ENCODE results near the gene ADAP1.

The ADAP1 gene

DNA sequence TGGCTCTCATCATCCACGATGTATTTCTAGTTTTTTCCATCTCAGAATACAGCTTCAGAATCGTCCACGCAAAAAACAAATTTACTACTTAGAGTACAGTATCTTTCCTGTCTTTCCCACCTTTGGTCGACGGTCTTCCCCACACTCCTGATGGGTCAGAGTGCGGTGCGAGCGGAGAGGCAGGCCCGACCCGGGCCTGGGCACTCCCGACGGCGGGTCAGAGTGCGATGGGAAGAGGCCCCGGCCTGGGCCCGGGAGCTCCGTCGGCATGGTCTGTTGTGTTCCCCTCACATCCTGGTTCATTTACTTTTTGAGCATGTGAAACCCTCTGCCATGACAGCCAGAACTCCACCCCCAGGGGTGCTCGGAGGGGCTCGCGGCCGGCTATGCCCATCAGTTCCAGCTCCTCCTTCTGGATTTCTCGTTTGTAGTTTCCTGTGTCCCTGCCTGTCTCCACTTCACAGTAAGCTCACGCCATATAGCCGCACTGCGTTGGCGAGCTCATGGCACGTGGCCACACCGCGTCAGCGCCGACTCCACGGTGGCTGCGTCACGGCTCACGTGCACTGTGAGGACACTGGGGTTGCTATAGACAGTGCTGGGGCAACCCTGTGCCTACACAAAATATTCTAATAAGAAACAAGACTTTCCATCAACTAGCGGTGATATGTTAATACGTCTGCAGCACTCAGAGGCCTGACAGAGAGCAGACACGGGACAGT lies 13.0 kb upstream of the ADAP1 start:
- H3K9me3 ChIP-seq (ENCODE audit: insufficient read depth, low read depth, low read length), result no peaks in the 10 kb centered on the region
- no peaks in the 10 kb centered on the region for H3K27me3 ChIP-seq (ENCODE audit: insufficient read depth, low read length, poor library complexity, severe bottlenecking)
- no peak for TF ChIP-seq EZH2phosphoT487 (IDR thresholded peaks at IDR 0.05; ENCODE audit: borderline replicate concordance)
- no peak for TF ChIP-seq CTCF (conservative IDR thresholded peaks at IDR 0.05; ENCODE audit: low read length)
- H3K4me1 ChIP-seq (ENCODE audit: insufficient read depth, low read length, poor library complexity, severe bottlenecking), result peaks cover 8% of the 10 kb centered on the region
- no peak overlapping the region for H3K4me2 ChIP-seq (ENCODE audit: low read depth, low read length, poor library complexity, severe bottlenecking)
- H3K36me3 ChIP-seq (ENCODE audit: insufficient read depth, low read length), result peaks cover 43% of the 10 kb centered on the region; the same call in 1 of the 2 replicates
- no peak overlapping the region for H3K9ac ChIP-seq (ENCODE audit: low read depth, low read length, poor library complexity, severe bottlenecking)
- no peaks in the 10 kb centered on the region for H3K9me2 ChIP-seq (replicated peaks; ENCODE audit: low read depth, low read length)
- H4K20me1 ChIP-seq (ENCODE audit: insufficient read depth, low read length, poor library complexity, severe bottlenecking), result peaks cover 15% of the 10 kb centered on the region
- H3F3A ChIP-seq (ENCODE audit: low read depth), result no peaks in the 10 kb centered on the region
- no peak overlapping the region for H2AFZ ChIP-seq (ENCODE audit: low read length)
- peaks cover 36% of the 10 kb centered on the region for H3K79me2 ChIP-seq (ENCODE audit: insufficient read depth, low read length)
- H3K4me3 ChIP-seq (ENCODE audit: low read length, poor library complexity, severe bottlenecking), result no peak overlapping the region

DNA sequence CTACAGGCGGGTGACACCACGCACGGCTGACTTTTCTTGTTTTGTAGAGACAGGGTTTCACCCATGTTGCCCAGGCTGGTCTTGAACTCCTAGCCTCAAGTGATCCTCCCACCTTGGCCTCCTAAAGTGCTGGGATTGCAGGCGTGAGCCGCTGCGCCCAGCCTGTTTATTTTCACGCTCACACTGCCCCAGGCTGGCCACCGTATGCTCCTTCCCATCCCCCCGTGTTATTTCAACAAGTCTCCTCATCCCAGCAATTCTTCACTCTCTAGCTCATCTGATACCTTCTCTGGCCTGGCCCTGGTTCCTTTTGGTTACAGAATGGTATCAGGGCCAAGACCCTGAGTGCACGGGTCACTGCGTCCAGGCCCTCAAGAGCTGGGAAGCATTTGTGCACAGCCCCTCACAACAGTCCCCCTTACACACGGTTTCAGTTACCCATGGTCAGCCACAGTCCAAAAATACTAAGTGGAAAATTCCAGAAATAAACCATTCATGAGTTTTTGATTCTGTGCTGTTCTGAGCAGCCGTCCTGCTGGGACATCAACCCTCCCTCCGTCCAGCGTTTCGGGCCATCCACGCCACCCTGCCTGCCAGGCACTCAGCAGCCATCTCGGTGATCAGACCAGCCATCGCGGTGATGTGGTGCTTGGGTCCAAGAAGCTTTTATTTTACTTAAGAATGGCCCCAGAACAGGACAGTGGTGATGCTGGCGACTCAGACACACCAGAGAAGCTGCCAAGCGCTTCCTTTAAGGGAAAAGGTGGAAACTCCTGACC lies 12.0 kb upstream of the ADAP1 start:
- peaks cover 36% of the 10 kb centered on the region; the same call in 1 of the 2 replicates for H3K36me3 ChIP-seq (ENCODE audit: insufficient read depth, low read length)
- no peak overlapping the region for H3K4me2 ChIP-seq (ENCODE audit: low read depth, low read length, poor library complexity, severe bottlenecking)
- no peaks in the 10 kb centered on the region for H3F3A ChIP-seq (ENCODE audit: low read depth)
- peaks cover 26% of the 10 kb centered on the region for H3K79me2 ChIP-seq (ENCODE audit: insufficient read depth, low read length)
- H2AFZ ChIP-seq (ENCODE audit: low read length), result no peak overlapping the region
- H4K20me1 ChIP-seq (ENCODE audit: insufficient read depth, low read length, poor library complexity, severe bottlenecking), result peaks cover 10% of the 10 kb centered on the region
- no peaks in the 10 kb centered on the region for H3K9me3 ChIP-seq (ENCODE audit: insufficient read depth, low read depth, low read length)
- TF ChIP-seq CTCF (conservative IDR thresholded peaks at IDR 0.05; ENCODE audit: low read length), result no peak
- TF ChIP-seq EZH2phosphoT487 (IDR thresholded peaks at IDR 0.05; ENCODE audit: borderline replicate concordance), result no peak
- H3K4me3 ChIP-seq (ENCODE audit: low read length, poor library complexity, severe bottlenecking), result no peak overlapping the region
- no peaks in the 10 kb centered on the region for H3K27me3 ChIP-seq (ENCODE audit: insufficient read depth, low read length, poor library complexity, severe bottlenecking)
- no peak overlapping the region for H3K9ac ChIP-seq (ENCODE audit: low read depth, low read length, poor library complexity, severe bottlenecking)
- H3K4me1 ChIP-seq (ENCODE audit: insufficient read depth, low read length, poor library complexity, severe bottlenecking), result no peaks in the 10 kb centered on the region
- no peaks in the 10 kb centered on the region for H3K9me2 ChIP-seq (replicated peaks; ENCODE audit: low read depth, low read length)

- TF ChIP-seq EZH2phosphoT487 (IDR thresholded peaks at IDR 0.05; ENCODE audit: borderline replicate concordance) (no peak), CTCF (conservative IDR thresholded peaks at IDR 0.05; ENCODE audit: low read length) (no peak)
- Histone ChIP-seq H3K9me2 (replicated peaks; ENCODE audit: low read depth, low read length) (no peaks in the 10 kb centered on the region), H3K4me2 (ENCODE audit: low read depth, low read length, poor library complexity, severe bottlenecking) (no peak overlapping the region), H3K9ac (ENCODE audit: low read depth, low read length, poor library complexity, severe bottlenecking) (no peak overlapping the region), H3F3A (ENCODE audit: low read depth) (no peaks in the 10 kb centered on the region), H3K27me3 (ENCODE audit: insufficient read depth, low read length, poor library complexity, severe bottlenecking) (no peaks in the 10 kb centered on the region), H3K36me3 (ENCODE audit: insufficient read depth, low read length) (peaks cover 25% of the 10 kb centered on the region; the same call in 1 of the 2 replicates), H3K79me2 (ENCODE audit: insufficient read depth, low read length) (peaks cover 8% of the 10 kb centered on the region; the same call in 1 of the 2 replicates), H2AFZ (ENCODE audit: low read length) (no peak overlapping the region), H3K4me3 (ENCODE audit: low read length, poor library complexity, severe bottlenecking) (no peak overlapping the region), H3K4me1 (ENCODE audit: insufficient read depth, low read length, poor library complexity, severe bottlenecking) (no peaks in the 10 kb centered on the region), H3K9me3 (ENCODE audit: insufficient read depth, low read depth, low read length) (no peaks in the 10 kb centered on the region), H4K20me1 (ENCODE audit: insufficient read depth, low read length, poor library complexity, severe bottlenecking) (peaks cover 5% of the 10 kb centered on the region)
These were observed 10.1 kb upstream of the ADAP1 start for GRCh38 chr7:964401-965231.

All from Loucy (cell line).